Esophagus mucosa (tissue), 1 donor: ENCODE measurements around the gene TANC1. TPM values are rescaled to one million over a fixed set of nuclear protein-coding genes. Genes with fewer than 3 reads are reported as not detected.

Source experiments
- ATAC-seq: fragments of 200-7000 bp; cut with Tn5 transposase; one replicate; pipeline ENCODE4 v1.9.1; 2020
- total RNA-seq: library from RNA; stranded (reverse); gene quantifications from one replicate; pipeline ENCODE4 v1.2.4, GENCODE V29; 2023
- donor health status: DM: yes; HTN: yes; CAD: no.

TANC1 gene
- total RNA-seq, 1 donor from 2014 or later = 23.8 TPM

DNA sequence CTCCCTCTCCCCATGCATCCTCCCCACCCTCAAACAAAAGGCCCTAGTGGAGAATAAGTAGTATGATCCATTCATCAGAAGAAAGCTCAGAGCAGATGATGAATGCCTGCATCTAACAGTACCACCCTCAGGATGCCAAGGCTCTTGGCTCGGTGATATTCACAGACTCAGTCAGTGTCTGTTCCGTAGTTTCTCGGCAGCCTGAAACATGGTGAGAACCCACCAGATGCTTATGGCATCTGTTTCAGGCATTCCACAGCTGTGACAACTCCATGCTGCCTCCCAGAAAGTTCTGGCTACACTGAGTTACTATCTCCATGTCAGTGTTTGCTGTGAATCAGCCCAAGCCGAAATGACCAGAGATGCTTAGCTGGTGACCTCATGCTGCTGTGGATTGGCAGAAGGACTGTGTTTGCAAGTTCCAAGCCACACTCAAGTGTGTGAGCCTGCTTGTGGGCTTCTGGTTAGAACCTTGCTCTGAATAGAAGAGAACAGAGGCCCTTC is 234.2 kb downstream of the TANC1 start:
- peak; percentile 24 for ATAC-seq

- ATAC-seq = no peak
These were observed 236.1 kb downstream of the TANC1 start for GRCh38 chr2:159204381-159205144.

DNA sequence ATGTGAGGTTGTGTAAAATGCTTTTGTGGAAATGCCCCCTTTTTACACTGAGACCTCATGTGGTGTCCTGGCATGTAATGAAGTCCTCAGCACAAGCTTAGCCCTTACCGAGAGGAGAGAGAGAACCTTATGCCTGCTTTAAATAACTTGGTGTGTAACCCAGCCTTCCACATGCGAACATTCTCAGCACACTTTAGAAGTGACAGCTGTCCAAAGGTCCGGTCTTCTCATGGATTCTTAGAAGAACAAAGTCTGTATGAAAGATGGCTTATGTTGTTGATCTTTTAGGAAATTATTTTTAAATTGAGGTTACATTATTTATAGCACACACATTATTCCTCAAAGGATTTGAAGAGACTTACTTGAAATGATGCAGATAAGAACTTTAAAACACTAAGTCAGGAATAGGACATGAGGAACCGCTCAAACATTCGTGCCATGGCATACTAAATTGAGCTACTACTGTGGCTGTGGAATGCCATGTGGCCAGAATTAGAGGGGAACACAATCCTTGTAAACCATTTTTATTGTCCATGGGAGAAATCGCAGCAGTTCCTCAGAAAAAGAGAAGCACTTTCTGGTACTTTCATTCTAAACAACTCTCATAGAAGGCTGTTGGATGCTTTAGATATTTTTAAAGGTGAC is 238.4 kb downstream of the TANC1 start:
- ATAC-seq = no peak

DNA sequence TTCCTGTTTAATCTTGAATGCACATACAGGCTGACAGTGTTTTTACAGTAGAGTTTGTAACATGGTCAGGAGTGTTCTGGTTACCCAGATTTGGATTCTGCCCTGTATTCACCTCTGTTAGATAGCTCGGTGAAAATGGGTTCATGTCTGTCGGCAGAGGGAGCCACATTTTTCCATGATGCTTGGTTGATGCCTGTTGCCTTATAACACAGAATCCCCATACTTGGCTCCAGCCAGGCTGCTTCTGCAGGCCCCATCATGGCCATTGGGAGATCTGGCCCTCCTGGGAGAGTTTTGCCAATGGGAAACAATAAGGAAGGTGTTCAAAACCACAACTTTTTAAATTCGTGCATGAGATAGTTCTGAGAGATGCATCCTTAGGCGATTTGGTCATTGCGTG is 240.0 kb downstream of the TANC1 start:
- no peak for ATAC-seq

DNA sequence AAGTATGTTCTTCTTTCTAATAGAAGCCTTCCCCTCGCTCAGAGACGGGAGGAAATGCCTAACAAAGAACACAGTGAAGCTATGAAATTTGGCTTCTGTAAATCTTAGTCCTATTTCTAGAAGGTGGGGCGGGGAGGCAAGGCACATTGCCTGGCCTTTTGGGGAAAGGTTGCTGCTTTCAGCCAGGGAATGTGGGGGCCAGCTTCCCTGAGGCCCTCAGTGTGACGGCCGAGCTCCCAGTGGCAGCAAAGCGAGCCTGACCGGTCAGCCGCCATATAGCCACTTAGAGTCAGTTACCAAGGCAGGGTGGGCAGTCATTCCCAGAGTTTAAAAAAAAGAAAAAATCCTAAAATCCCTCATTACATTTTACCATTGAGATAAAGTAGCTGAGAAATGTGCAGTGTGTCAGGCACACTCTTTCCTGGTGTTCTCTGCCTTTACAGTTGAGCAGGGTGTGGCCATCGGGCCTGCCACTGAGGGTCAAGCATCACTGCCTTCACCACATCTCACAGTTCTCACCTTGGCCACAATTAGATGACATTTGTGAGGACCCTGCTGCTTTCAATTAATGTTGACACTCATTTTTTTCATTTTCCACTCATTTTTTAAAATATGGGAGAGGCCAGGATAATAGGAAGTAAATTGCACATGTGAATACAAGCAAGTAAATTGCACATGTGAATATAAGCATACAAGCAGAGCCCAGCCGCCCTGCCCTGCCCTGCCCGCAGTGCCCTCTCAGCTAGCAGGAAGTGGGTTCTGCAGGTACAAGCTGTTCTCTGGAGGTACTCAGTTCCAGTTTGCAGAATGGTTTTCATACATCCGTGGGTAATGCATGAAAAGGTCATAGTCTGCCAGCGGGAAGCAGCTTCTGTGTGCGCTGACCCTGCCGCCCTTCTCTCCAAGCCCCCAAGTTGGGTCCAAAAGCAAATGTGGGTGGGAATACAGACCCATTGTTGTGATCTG is 241.2 kb downstream of the TANC1 start:
- peak; percentile 71 for ATAC-seq

GRCh38 chr2:159211447-159212396 is 243.3 kb downstream of the TANC1 start:
- no peak for ATAC-seq

DNA sequence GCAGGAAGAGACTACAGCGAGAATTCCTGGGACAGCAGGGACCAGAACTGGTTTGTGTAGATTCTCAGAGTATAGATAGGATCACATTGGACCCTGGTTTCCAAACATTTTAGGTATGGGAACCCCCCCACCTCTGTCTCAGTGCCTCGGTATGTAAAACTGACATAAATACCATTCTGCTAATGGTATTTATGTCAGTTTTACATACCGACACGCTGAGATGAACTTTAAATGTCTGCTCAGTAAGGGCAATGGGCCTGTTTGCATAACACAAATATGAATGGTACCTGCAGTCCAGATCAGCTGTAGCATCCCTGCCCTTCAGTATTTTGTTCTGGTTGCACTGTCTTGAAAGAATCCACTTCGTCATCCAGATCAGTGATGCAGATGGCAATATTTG is 244.9 kb downstream of the TANC1 start:
- no peak for ATAC-seq

- no peak for ATAC-seq
These were observed 246.0 kb downstream of the TANC1 start for GRCh38 chr2:159214325-159214865.

- no peak for ATAC-seq
These were observed 246.7 kb downstream of the TANC1 start for GRCh38 chr2:159215116-159215515.

GRCh38 chr2:159217676-159218075 is 249.2 kb downstream of the TANC1 start:
- ATAC-seq = no peak

- ATAC-seq = no peak
These were observed 249.9 kb downstream of the TANC1 start for GRCh38 chr2:159218389-159218788.

- ATAC-seq = no peak
These were observed 251.1 kb downstream of the TANC1 start for GRCh38 chr2:159219394-159219998.

GRCh38 chr2:159224061-159224813 is 255.8 kb downstream of the TANC1 start:
- no peak for ATAC-seq

GRCh38 chr2:159225025-159226016 is 256.9 kb downstream of the TANC1 start:
- ATAC-seq = peak; percentile 14

DNA sequence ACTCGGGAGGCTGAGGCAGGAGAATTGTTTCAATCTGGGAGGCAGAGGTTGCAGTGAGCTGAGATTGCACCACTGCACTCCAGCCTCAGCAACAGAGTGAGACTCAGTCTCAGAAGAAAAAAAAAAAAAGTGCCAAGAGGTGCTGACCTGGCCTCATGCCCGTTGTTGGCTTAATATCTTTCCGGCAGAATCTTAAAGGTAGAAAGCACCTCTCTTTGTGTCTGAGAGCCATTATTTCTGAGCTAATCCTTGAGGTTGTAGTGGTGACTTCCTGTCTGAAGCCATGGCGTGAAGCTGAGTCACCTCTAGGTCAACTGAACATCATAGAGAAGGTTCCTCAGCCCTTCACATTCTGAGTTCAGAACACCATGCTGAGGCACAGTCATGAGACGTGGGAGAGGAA is 257.6 kb downstream of the TANC1 start:
- peak; percentile 91 for ATAC-seq

DNA sequence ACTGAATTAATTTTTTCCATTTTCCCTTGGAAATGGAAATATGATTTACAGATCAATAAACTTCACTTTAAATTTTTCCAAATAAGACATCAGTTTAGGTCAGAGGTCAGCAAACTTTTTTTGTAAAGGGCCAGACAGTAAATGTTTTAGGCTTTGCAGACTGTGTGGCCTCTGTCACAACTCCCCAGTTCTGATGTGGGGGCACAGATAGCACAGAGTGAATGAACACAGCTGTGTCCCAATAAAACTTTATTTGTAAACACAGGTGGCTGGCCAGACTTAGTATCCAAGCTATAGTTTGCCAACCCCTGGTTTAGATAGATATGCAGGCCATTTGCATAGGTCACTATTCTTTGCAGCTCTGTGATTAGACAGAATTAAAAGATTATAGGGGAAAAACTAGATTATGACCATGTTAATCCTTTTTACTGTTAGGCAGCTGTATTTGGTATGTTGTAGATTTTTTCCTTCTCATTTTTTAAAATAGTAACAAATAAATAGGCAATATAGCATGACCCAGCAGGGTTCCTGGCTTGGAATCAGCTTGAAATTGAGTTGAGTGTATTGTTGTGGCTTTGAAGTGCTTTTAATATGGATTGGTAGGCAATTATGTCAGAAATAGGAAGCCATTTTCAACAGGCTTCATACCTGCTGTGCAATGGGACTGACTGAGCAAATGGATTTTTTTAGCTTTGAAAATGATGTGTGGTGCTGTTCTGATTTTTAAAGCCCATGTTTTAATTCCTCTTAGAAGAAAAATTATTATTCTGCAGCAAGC is 258.4 kb downstream of the TANC1 start:
- ATAC-seq = no peak

DNA sequence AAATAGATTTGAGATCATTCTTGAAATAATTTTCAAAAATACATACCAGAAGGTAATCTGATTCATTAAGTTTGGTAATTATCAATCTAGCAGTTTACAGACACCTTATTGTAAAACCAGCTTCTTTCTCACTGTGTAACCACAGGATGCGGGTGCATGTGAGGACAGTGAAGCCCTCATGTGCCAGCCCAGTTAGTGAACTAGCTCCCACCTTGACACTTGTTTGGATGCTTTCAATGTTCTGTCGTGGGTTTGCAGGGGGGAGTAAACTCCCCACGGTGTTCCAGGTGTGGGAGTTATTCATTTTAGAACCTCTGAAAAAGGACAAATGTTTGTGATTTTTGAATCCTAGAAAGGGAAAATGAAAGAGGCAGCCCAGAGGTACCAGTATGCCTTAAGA is 259.0 kb downstream of the TANC1 start:
- no peak for ATAC-seq

GRCh38 chr2:159228081-159228581 is 259.7 kb downstream of the TANC1 start:
- ATAC-seq = no peak
